Gastrocnemius medialis (tissue), 4 donors: ENCODE data around the gene ERICH3.

Source experiments
- POLR2A ChIP-seq, 2 donors: fragments of 450-650 bp; IDR thresholded peaks; one replicate each; pipeline ENCODE4 v1.6.1; 2017; ENCODE audit warnings: antibody characterized with exemption in 2 of 2, mild to moderate bottlenecking in 2 of 2, moderate library complexity in 2 of 2
- TF ChIP-seq, protein P1 (sequence below), 5 experiments: fragments of 450-650 bp in 3 of 5; fragments of 200-600 bp in 2 of 5; sonication (generic) in 2 of 5; IDR thresholded peaks in 4 of 5; conservative IDR thresholded peaks in 1 of 5; 1 replicate in 4 of 5; 2 replicates in 1 of 5; pipeline ENCODE4 v1.5.1; 2016 to 2019; ENCODE audit warnings: antibody characterized with exemption in 5 of 5, mild to moderate bottlenecking in 3 of 5, moderate library complexity in 3 of 5

- TF ChIP-seq, protein P1, sequence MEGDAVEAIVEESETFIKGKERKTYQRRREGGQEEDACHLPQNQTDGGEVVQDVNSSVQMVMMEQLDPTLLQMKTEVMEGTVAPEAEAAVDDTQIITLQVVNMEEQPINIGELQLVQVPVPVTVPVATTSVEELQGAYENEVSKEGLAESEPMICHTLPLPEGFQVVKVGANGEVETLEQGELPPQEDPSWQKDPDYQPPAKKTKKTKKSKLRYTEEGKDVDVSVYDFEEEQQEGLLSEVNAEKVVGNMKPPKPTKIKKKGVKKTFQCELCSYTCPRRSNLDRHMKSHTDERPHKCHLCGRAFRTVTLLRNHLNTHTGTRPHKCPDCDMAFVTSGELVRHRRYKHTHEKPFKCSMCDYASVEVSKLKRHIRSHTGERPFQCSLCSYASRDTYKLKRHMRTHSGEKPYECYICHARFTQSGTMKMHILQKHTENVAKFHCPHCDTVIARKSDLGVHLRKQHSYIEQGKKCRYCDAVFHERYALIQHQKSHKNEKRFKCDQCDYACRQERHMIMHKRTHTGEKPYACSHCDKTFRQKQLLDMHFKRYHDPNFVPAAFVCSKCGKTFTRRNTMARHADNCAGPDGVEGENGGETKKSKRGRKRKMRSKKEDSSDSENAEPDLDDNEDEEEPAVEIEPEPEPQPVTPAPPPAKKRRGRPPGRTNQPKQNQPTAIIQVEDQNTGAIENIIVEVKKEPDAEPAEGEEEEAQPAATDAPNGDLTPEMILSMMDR (IDR thresholded peaks at IDR 0.05 in 4 of 5, conservative IDR thresholded peaks at IDR 0.05 in 1 of 5), result no peak
- no peak for TF ChIP-seq POLR2A (IDR thresholded peaks at IDR 0.05)
Measured at GRCh38 chr1:74613894-74614293, 59.7 kb downstream of the ERICH3 start.
